HL-60 (cell line): ENCODE results near the gene ZDHHC17.

Experiments used
- POLR2AphosphoS5 ChIP-seq: IDR thresholded peaks from 2 replicates; pipeline ENCODE4 v1.6.1; 2012; ENCODE audit warnings: low read depth
- TF ChIP-seq, protein P1 (sequence below): IDR thresholded peaks from one replicate; pipeline ENCODE4 v1.5.1; 2011; ENCODE audit warnings: low read length, control low read depth, inconsistent platforms; ENCODE audit not compliant: insufficient read depth

DNA sequence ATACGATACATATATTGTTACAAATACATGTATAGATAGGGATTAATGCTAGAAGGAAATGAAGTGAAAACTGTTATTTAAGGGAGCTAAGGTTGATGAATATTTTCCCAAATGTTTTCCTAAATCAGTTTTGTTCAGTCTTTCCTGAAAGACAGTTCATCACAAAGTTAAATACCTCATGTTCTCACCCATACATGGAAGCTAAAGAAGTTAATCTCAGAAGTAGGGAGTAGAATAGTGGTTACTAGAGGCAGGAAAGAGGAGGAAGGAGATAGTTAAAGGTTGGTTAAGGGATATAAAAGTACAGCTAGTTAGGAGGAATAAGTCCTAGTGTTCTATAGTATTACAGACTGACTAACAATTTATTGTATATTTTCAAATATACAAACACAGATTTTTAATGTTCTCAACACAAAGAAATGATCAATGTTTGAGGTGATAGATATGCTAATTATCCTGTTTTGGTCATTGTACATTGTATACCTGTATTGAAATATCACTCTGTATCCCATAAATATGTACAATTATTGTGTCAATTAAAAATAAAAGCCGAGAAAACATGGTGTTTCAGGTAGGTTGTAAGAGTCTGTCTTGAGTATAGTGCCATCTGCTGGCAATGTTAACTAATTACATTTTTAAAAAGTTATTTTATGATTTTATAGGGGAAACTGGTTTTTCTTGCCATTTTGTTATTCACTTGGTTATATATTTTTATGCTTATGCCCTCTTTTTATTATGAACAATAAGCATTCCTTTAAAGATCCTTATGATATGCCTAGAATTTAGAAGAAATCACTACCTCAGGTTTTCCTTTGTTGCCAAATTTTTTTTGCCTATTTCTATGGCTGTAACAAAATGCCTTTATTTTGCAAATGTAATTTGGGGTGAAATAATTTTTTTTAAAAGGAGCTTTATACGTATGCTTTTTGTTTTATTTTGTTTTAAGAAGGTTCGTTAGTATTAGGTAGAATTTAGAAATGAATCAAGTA is 26.9 kb downstream of the ZDHHC17 start:
- TF ChIP-seq, protein P1, sequence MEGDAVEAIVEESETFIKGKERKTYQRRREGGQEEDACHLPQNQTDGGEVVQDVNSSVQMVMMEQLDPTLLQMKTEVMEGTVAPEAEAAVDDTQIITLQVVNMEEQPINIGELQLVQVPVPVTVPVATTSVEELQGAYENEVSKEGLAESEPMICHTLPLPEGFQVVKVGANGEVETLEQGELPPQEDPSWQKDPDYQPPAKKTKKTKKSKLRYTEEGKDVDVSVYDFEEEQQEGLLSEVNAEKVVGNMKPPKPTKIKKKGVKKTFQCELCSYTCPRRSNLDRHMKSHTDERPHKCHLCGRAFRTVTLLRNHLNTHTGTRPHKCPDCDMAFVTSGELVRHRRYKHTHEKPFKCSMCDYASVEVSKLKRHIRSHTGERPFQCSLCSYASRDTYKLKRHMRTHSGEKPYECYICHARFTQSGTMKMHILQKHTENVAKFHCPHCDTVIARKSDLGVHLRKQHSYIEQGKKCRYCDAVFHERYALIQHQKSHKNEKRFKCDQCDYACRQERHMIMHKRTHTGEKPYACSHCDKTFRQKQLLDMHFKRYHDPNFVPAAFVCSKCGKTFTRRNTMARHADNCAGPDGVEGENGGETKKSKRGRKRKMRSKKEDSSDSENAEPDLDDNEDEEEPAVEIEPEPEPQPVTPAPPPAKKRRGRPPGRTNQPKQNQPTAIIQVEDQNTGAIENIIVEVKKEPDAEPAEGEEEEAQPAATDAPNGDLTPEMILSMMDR: no peak
- TF ChIP-seq POLR2AphosphoS5: no peak
